H1 (cell line): ENCODE measurements around the gene SH3RF3. TPM values are rescaled to one million over a fixed set of nuclear protein-coding genes. Genes with fewer than 3 reads are reported as not detected.

ENCODE experiments used
- CTCF ChIA-PET: fragments of 300-600 bp; sonication (Branson Sonifier 250); formaldehyde crosslinking; loops from one replicate; lab custom pipeline; 2021; ENCODE audit not compliant: partially characterized antibody; lab: Charles Lee
- POLR2A ChIA-PET: fragments of 300-600 bp; sonication (Branson Sonifier 250); formaldehyde crosslinking; loops from one replicate; lab custom pipeline; 2021; ENCODE audit warnings: inconsistent platforms; ENCODE audit not compliant: partially characterized antibody; lab: Charles Lee
- DNase-seq, 2 experiments: peaks; one replicate each; pipeline versions ENCODE4 v3.0.0 to v3.0.0-alpha.2; 2010 to 2022; ENCODE audit warnings: low spot score in 2 of 2, low read depth in 1 of 2, mixed read lengths in 1 of 2
- FAIRE-seq: peaks from 2 replicates; lab custom pipeline; 2011; peaks lifted over from hg19 to GRCh38; lab: Jason Lieb, UNC
- H2AFZ ChIP-seq: 2 replicates; pipeline ENCODE4 v1.8.1; 2012; ENCODE audit warnings: low read length, inconsistent platforms
- H2AK5ac ChIP-seq: 2 replicates; pipeline ENCODE4 v1.6.1; 2013; ENCODE audit warnings: low read depth, low read length
- H2BK120ac ChIP-seq: replicated peaks from 2 replicates; pipeline ENCODE3; 2013; ENCODE audit warnings: low read depth, low read length, inconsistent platforms
- H2BK12ac ChIP-seq: 2 replicates; pipeline ENCODE4 v1.6.1; 2013; ENCODE audit warnings: low read depth, low read length
- H2BK15ac ChIP-seq: 2 replicates; pipeline ENCODE4 v1.6.1; 2013; ENCODE audit warnings: low read length
- H2BK20ac ChIP-seq: 2 replicates; pipeline ENCODE4 v1.6.1; 2013; ENCODE audit warnings: low read length
- H2BK5ac ChIP-seq: 2 replicates; pipeline ENCODE4 v1.6.1; 2013; ENCODE audit warnings: low read depth, low read length
- H3K14ac ChIP-seq: 2 replicates; pipeline ENCODE4 v1.6.1; 2013; ENCODE audit warnings: inconsistent platforms; ENCODE audit not compliant: insufficient read length
- H3K18ac ChIP-seq: 2 replicates; pipeline ENCODE4 v1.6.1; 2013; ENCODE audit warnings: low read length; ENCODE audit errors: extremely low read depth
- H3K23ac ChIP-seq: 2 replicates; pipeline ENCODE4 v1.6.1; 2013; ENCODE audit warnings: inconsistent platforms; ENCODE audit not compliant: insufficient read length
- H3K23me2 ChIP-seq: 2 replicates; pipeline ENCODE4 v1.6.1; 2013; ENCODE audit warnings: low read depth, low read length
- H3K27ac ChIP-seq: 2 replicates; pipeline ENCODE4 v1.6.1; 2011; ENCODE audit warnings: low read depth, low read length, inconsistent platforms
- H3K27me3 ChIP-seq, 4 experiments: replicated peaks in 1 of 4; 1 replicate in 1 of 4; 2 replicates in 3 of 4; pipeline versions ENCODE4 v1.6.1 to v1.8.1; 2011 to 2013; ENCODE audit warnings: low read length in 3 of 4, mild to moderate bottlenecking in 3 of 4, inconsistent platforms in 2 of 4, mixed read lengths in 2 of 4, moderate library complexity in 1 of 4; ENCODE audit not compliant: control insufficient read depth in 3 of 4, insufficient read depth in 3 of 4; ENCODE audit errors: extremely low read depth in 1 of 4
- H3K36me3 ChIP-seq, 4 experiments: 2 replicates each; pipeline versions ENCODE4 v1.6.1 to v1.8.1; 2011 to 2013; ENCODE audit warnings: mild to moderate bottlenecking in 4 of 4, low read length in 3 of 4, moderate library complexity in 2 of 4, control low read depth in 1 of 4, inconsistent platforms in 1 of 4; ENCODE audit not compliant: insufficient read depth in 4 of 4, control insufficient read depth in 2 of 4
- H3K4ac ChIP-seq: replicated peaks from 2 replicates; pipeline ENCODE3; 2013; ENCODE audit warnings: low read length, low read depth, mixed read lengths, inconsistent platforms; ENCODE audit not compliant: insufficient read length
- H3K4me1 ChIP-seq, 4 experiments: replicated peaks in 1 of 4; 1 replicate in 1 of 4; 2 replicates in 3 of 4; pipeline versions ENCODE4 v1.6.1 to v1.8.1; 2011 to 2013; ENCODE audit warnings: low read length in 3 of 4, inconsistent platforms in 2 of 4, mixed read lengths in 1 of 4; ENCODE audit not compliant: insufficient read depth in 4 of 4, control insufficient read depth in 3 of 4
- H3K4me2 ChIP-seq, 2 experiments: 2 replicates each; pipeline versions ENCODE4 v1.6.1 to v1.8.1; 2011 to 2013; ENCODE audit warnings: low read depth in 2 of 2, low read length in 2 of 2, control low read depth in 1 of 2, inconsistent platforms in 1 of 2, mild to moderate bottlenecking in 1 of 2; ENCODE audit not compliant: insufficient read depth in 1 of 2
- H3K4me3 ChIP-seq, 4 experiments: fragments of 200-600, 300-600 bp in 1 of 4; sonication (generic), shearing (Covaris generic), sonication (Bioruptor Twin) in 1 of 4; 2 replicates each; pipeline versions ENCODE4 v1.5.1 to v1.8.1; 2011 to 2016; ENCODE audit warnings: low read length in 4 of 4, low read depth in 3 of 4, control low read depth in 2 of 4, inconsistent platforms in 2 of 4, mild to moderate bottlenecking in 2 of 4, mixed read lengths in 1 of 4, moderate library complexity in 1 of 4; ENCODE audit not compliant: insufficient read depth in 2 of 4; ENCODE audit errors: extremely low read depth in 1 of 4
- H3K56ac ChIP-seq: replicated peaks from 2 replicates; pipeline ENCODE3; 2013; ENCODE audit warnings: low read depth, mild to moderate bottlenecking, mixed read lengths, low read length, inconsistent platforms; ENCODE audit not compliant: insufficient read length
- H3K79me1 ChIP-seq: 2 replicates; pipeline ENCODE4 v1.6.1; 2013; ENCODE audit warnings: low read depth, low read length, control low read depth
- H3K79me2 ChIP-seq, 2 experiments: 2 replicates each; pipeline versions ENCODE4 v1.6.1 to v1.8.1; 2012 to 2013; ENCODE audit warnings: low read length in 2 of 2, mild to moderate bottlenecking in 2 of 2, inconsistent platforms in 1 of 2; ENCODE audit not compliant: insufficient read depth in 2 of 2, control insufficient read depth in 1 of 2
- H3K9ac ChIP-seq, 4 experiments: replicated peaks in 1 of 4; 1 replicate in 1 of 4; 2 replicates in 3 of 4; pipeline versions ENCODE4 v1.6.1 to v1.8.1; 2011 to 2013; ENCODE audit warnings: low read depth in 3 of 4, low read length in 3 of 4, control low read depth in 2 of 4, mild to moderate bottlenecking in 2 of 4, moderate library complexity in 2 of 4, inconsistent platforms in 1 of 4; ENCODE audit errors: extremely low read depth in 1 of 4
- H3K9me3 ChIP-seq, 2 experiments: 2 replicates each; pipeline versions ENCODE4 v1.6.1 to v1.8.1; 2012 to 2013; ENCODE audit warnings: mild to moderate bottlenecking in 2 of 2, moderate library complexity in 2 of 2, control low read depth in 1 of 2, inconsistent platforms in 1 of 2, low read depth in 1 of 2, low read length in 1 of 2, mixed read lengths in 1 of 2; ENCODE audit not compliant: insufficient read depth in 2 of 2
- H4K20me1 ChIP-seq, 2 experiments: replicated peaks in 1 of 2; 2 replicates each; pipeline versions ENCODE3 to v1.8.1; 2011 to 2013; ENCODE audit warnings: inconsistent platforms in 2 of 2, low read length in 2 of 2, mild to moderate bottlenecking in 1 of 2; ENCODE audit not compliant: insufficient read depth in 2 of 2, control insufficient read depth in 1 of 2
- H4K5ac ChIP-seq: 2 replicates; pipeline ENCODE4 v1.6.1; 2013; ENCODE audit warnings: low read length, low read depth, mixed read lengths, inconsistent platforms; ENCODE audit not compliant: insufficient read length
- H4K8ac ChIP-seq: 2 replicates; pipeline ENCODE4 v1.8.0; 2013; ENCODE audit warnings: mild to moderate bottlenecking, moderate library complexity, low read length, inconsistent platforms; ENCODE audit not compliant: insufficient read depth; ENCODE audit errors: extremely low read depth
- H4K91ac ChIP-seq: replicated peaks from 2 replicates; pipeline ENCODE3; 2013; ENCODE audit warnings: low read length, mixed read lengths, inconsistent platforms; ENCODE audit not compliant: insufficient read length
- CTBP2 ChIP-seq: IDR thresholded peaks from 2 replicates; pipeline ENCODE4 v1.7.0; 2011; ENCODE audit warnings: borderline replicate concordance, mild to moderate bottlenecking, moderate library complexity, mixed read lengths, low read length; ENCODE audit not compliant: insufficient read depth, insufficient read length
- EGR1 ChIP-seq: IDR thresholded peaks from 2 replicates; pipeline ENCODE4 v1.6.1; 2011; ENCODE audit warnings: low read depth, low read length, borderline replicate concordance
- GABPA ChIP-seq: IDR thresholded peaks from 2 replicates; pipeline ENCODE4 v1.6.1; 2011; ENCODE audit warnings: mild to moderate bottlenecking, low read length, moderate library complexity, borderline replicate concordance; ENCODE audit not compliant: insufficient read depth
- WGBS, 2 experiments: shearing (Covaris generic) in 1 of 2; methylation state at CpG; one replicate each; pipeline versions ENCODE4 v1.1.6 to v1.1.7; 2013 to 2015; ENCODE audit warnings: low lambda C conversion rate in 2 of 2, mixed read lengths in 2 of 2, inconsistent platforms in 1 of 2, low coverage in 1 of 2, missing lambda C conversion rate in 1 of 2; ENCODE audit not compliant: insufficient replicate concordance in 2 of 2, insufficient coverage in 1 of 2, insufficient read length in 1 of 2; ENCODE audit errors: extremely low coverage in 1 of 2, missing lambda C conversion rate in 1 of 2; 5-methylcytosine and 5-hydroxymethylcytosine counted together
- polyA plus RNA-seq, 7 experiments: library from polyadenylated mRNA; depleted of rRNA in 3 of 7; stranded (reverse) in 5 of 7; unstranded in 2 of 7; fragments of >200 nt in 5 of 7; fragments of 200-250 nt in 2 of 7; gene quantifications; 1 replicate in 5 of 7; 2 replicates in 1 of 7; 4 replicates in 1 of 7; pipeline versions ENCODE4 v1.2.1 to v1.2.3, GENCODE V29; 2011 to 2013; ENCODE audit warnings: missing spikeins in 2 of 7, mixed read lengths in 2 of 7
- total RNA-seq: library from RNA; stranded (reverse); fragmentation: NEBNext Ultra II Directional; extraction: Animal tissue kit (Norgen Biotek cat#: 25700); gene quantifications from 2 replicates; pipeline ENCODE4 v1.2.1, GENCODE V29; 2021

The SH3RF3 gene
- total and polyA plus RNA-seq, 2 of the 8 experiments (the other 6 are each of a cell fraction or from before 2014, with no cell fraction given): 0.11 to 0.65 TPM

GRCh38 chr2:109137616-109138015 is 8.6 kb downstream of the SH3RF3 start:
- Histone ChIP-seq H3K9ac (no peak overlapping the region), H4K5ac (no peak overlapping the region), H2AK5ac (no peak overlapping the region), H4K20me1 (no peaks in the 10 kb centered on the region), H3K79me2 (no peaks in the 10 kb centered on the region), H3K4me1 (no peaks in the 10 kb centered on the region), H3K4ac (no peak overlapping the region), H3K4me3 (no peak overlapping the region)
- WGBS, 2 experiments: 79% methylated on average over 6 of the region's 6 CpGs; no CpG with 5 or more reads in 1 of the 2 experiments
- TF ChIP-seq GABPA (no peak), CTBP2 (no peak), EGR1 (no peak)
- TF ChIP-seq, all 59 proteins: peak for 0
- FAIRE-seq (no peak), DNase-seq (no peak)
- no peak overlapping the region for H3K23ac ChIP-seq
- no peak overlapping the region for H2BK15ac ChIP-seq
- no peak overlapping the region for H2AFZ ChIP-seq
- H4K91ac ChIP-seq: no peak overlapping the region
- no peak overlapping the region for H3K14ac ChIP-seq
- no peak overlapping the region for H3K4me2 ChIP-seq
- H2BK20ac ChIP-seq: no peak overlapping the region
- H2BK12ac ChIP-seq: no peak overlapping the region
- H3K23me2 ChIP-seq: no peaks in the 10 kb centered on the region
- H2BK5ac ChIP-seq: no peak overlapping the region
- H3K36me3 ChIP-seq: no peaks in the 10 kb centered on the region
- ChIA-PET POLR2A (no interaction called here), CTCF (interaction anchor here (0.7 to 1.6 kb wide), 3 partner anchors 9 to 372 kb away, joined by 4 to 5 read pairs (median 5); no protein-coding TSS in a partner anchor)
- no peak overlapping the region for H3K18ac ChIP-seq
- H3K56ac ChIP-seq: no peak overlapping the region
- H3K79me1 ChIP-seq: no peaks in the 10 kb centered on the region
- no peak overlapping the region for H4K8ac ChIP-seq
- no peak overlapping the region for H3K27ac ChIP-seq
- no peaks in the 10 kb centered on the region for H3K9me3 ChIP-seq
- H3K27me3 ChIP-seq: peaks cover 0 to 4% (median 2%) of the 10 kb centered on the region in 4 experiments; a peak in 4 of 7 replicates
- no peak overlapping the region for H2BK120ac ChIP-seq
